Upper lobe of left lung (tissue), 6 donors: ENCODE measurements around the gene GNA12. TPM values are rescaled to one million over a fixed set of nuclear protein-coding genes. Genes with fewer than 3 reads are reported as not detected.

Experiments
- ATAC-seq, 2 donors: fragments of 200-7000 bp; cut with Tn5 transposase; one replicate each; pipeline ENCODE4 v1.9.1; 2022; ENCODE audit warnings: mild to moderate bottlenecking in 2 of 2, moderate library complexity in 2 of 2; ENCODE audit not compliant: low FRiP score in 2 of 2
- DNase-seq, 2 donors: peaks; one replicate each; pipeline ENCODE4 v3.0.0-alpha.2; 2019 to 2020
- H3K27ac ChIP-seq, 4 donors: fragments of 200-600 bp; sonication (generic); one replicate each; pipeline ENCODE4 v1.5.1; 2016 to 2019
- H3K27me3 ChIP-seq, 4 donors: fragments of 200-600 bp; sonication (generic); one replicate each; pipeline ENCODE4 v1.5.1; 2017 to 2019
- H3K36me3 ChIP-seq, 4 donors: fragments of 200-600 bp; sonication (generic); one replicate each; pipeline ENCODE4 v1.5.1; 2016 to 2019
- H3K4me1 ChIP-seq, 4 donors: fragments of 200-600 bp; sonication (generic); one replicate each; pipeline ENCODE4 v1.5.1; 2018 to 2019
- H3K4me3 ChIP-seq, 4 donors: fragments of 200-600 bp; sonication (generic); one replicate each; pipeline ENCODE4 v1.5.1; 2017 to 2019; ENCODE audit warnings: mild to moderate bottlenecking in 2 of 4, moderate library complexity in 1 of 4
- H3K9me3 ChIP-seq, 4 donors: fragments of 200-600 bp; sonication (generic); one replicate each; pipeline ENCODE4 v1.5.1; 2018 to 2019
- EP300 ChIP-seq, 4 donors: sonication (generic); formaldehyde crosslinking; IDR thresholded peaks; one replicate each; pipeline ENCODE4 v1.5.1; 2017; ENCODE audit warnings: antibody characterized with exemption in 4 of 4, control low read depth in 2 of 4
- POLR2A ChIP-seq, 4 donors: fragments of 450-650 bp; IDR thresholded peaks; one replicate each; pipeline ENCODE4 v1.5.1; 2016 to 2017; ENCODE audit warnings: antibody characterized with exemption in 4 of 4, mild to moderate bottlenecking in 2 of 4
- POLR2AphosphoS5 ChIP-seq, 2 donors: sonication (generic); formaldehyde crosslinking; IDR thresholded peaks; one replicate each; pipeline ENCODE4 v1.5.1; 2017; ENCODE audit warnings: antibody characterized with exemption in 2 of 2
- WGBS, 2 donors: methylation state at CpG; one replicate each; pipeline ENCODE4 v1.1.5; 2017 to 2018; 5-methylcytosine and 5-hydroxymethylcytosine counted together
- total RNA-seq, 6 donors: library from RNA; depleted of rRNA in 4 of 6; stranded (reverse); fragments of >200 nt in 4 of 6; gene quantifications; one replicate each; pipeline versions ENCODE4 v1.1.0 to v1.2.1, GENCODE V29; 2016 to 2021
- TF ChIP-seq, protein P1 (sequence below), 6 experiments: fragments of 450-650 bp in 4 of 6; fragments of 200-600 bp in 2 of 6; sonication (generic) in 2 of 6; IDR thresholded peaks; one replicate each; pipeline ENCODE4 v1.5.1; 2016 to 2019; ENCODE audit warnings: antibody characterized with exemption in 6 of 6
- donor health status: DM: no; HTN: no; CAD: no; lungs with moderate emphysema.
- donor health status: DM: no; HTN: yes; CAD: no; lungs with severe emphysema.

The GNA12 gene
- total RNA-seq, 6 donors from 2014 or later = 24.0 to 52.3 (median 35.7) TPM

DNA sequence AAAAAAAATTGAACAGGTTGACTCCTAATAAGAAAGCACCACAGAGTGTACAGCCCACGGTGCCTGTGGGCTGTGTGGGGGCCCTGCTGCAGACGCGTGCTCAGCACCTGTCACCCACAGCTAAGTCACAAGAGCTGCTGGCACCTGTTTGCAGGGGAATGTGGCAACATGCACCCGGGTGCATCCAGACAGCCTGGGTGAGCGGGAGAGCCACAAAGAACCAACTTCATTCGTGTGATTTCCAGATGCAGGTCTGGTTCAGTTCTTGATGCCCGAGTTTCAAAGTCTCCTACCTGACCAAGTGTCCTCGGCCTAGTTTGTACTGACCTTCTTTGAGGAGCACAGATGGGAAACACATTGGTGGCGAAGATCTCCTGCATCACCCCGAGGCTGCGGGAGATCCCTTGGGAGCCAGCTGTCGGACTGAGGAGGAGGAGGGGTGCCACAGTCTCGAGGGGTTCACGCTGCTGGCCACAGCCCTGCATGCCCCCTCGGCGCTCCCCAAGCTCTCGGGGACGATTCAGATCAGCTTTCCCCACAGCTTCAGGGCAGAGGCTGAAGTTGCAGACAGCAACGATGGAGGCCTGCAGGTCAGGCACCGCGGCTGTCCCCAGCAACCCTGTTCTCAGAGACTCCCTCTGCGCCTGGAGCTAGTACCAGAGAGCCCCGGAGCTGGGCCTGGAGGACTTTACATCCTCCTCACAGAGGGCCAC lies 120.8 kb downstream of the GNA12 start:
- H3K36me3 ChIP-seq = peaks cover 0 to 32% (median 0%) of the 10 kb centered on the region in 4 donors
- DNase-seq (no peak), ATAC-seq (no peak)
- H3K4me1 ChIP-seq = peaks cover 0 to 2% (median 0%) of the 10 kb centered on the region in 4 donors
- H3K4me3 ChIP-seq = no peak overlapping the region
- H3K9me3 ChIP-seq = no peaks in the 10 kb centered on the region
- no peaks in the 10 kb centered on the region for H3K27me3 ChIP-seq
- WGBS, 2 donors = 86 to 88% methylated on average over 18 to 23 of the region's 23 CpGs
- TF ChIP-seq POLR2A (IDR thresholded peaks at IDR 0.05) (no peak), EP300 (IDR thresholded peaks at IDR 0.05) (no peak), POLR2AphosphoS5 (IDR thresholded peaks at IDR 0.05) (no peak)
- TF ChIP-seq, protein P1, sequence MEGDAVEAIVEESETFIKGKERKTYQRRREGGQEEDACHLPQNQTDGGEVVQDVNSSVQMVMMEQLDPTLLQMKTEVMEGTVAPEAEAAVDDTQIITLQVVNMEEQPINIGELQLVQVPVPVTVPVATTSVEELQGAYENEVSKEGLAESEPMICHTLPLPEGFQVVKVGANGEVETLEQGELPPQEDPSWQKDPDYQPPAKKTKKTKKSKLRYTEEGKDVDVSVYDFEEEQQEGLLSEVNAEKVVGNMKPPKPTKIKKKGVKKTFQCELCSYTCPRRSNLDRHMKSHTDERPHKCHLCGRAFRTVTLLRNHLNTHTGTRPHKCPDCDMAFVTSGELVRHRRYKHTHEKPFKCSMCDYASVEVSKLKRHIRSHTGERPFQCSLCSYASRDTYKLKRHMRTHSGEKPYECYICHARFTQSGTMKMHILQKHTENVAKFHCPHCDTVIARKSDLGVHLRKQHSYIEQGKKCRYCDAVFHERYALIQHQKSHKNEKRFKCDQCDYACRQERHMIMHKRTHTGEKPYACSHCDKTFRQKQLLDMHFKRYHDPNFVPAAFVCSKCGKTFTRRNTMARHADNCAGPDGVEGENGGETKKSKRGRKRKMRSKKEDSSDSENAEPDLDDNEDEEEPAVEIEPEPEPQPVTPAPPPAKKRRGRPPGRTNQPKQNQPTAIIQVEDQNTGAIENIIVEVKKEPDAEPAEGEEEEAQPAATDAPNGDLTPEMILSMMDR (IDR thresholded peaks at IDR 0.05) = no peak
- H3K27ac ChIP-seq = no peak overlapping the region

DNA sequence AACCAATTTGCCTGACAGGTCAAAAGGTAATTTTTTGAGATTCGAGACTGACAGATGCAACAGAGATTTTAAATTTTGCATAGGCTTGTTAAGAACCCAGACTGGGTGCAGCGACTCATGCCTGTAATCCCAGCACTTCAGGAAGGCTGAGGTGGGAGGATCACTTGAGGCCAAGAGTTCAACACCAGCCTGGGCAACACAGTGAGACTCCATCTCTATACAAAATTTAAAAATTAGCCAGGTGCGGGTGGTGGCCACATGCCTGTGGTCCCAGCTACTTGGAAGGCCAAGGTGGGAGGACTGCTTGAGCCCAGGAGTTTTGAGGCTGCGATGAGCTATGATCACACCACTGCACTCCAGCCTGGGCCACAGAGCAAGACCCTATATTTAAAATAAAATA lies 121.5 kb downstream of the GNA12 start:
- no peaks in the 10 kb centered on the region for H3K9me3 ChIP-seq
- H3K27me3 ChIP-seq = no peaks in the 10 kb centered on the region
- no peak overlapping the region for H3K4me3 ChIP-seq
- H3K4me1 ChIP-seq = peaks cover 3 to 6% (median 5%) of the 10 kb centered on the region in 4 donors
- ATAC-seq (no peak), DNase-seq (no peak)
- WGBS, 2 donors = 96% methylated on average over 4 of the region's 4 CpGs
- no peak for TF ChIP-seq POLR2AphosphoS5 (IDR thresholded peaks at IDR 0.05)
- TF ChIP-seq EP300 (IDR thresholded peaks at IDR 0.05) = no peak
- TF ChIP-seq, protein P1 (IDR thresholded peaks at IDR 0.05) = no peak
- TF ChIP-seq POLR2A (IDR thresholded peaks at IDR 0.05) = no peak
- peaks cover 0 to 32% (median 0%) of the 10 kb centered on the region in 4 donors for H3K36me3 ChIP-seq
- no peak overlapping the region for H3K27ac ChIP-seq

- 95 to 97% methylated on average over 19 of the region's 19 CpGs for WGBS, 2 donors
- Histone ChIP-seq H3K4me1 (peaks cover 10 to 13% (median 12%) of the 10 kb centered on the region in 4 donors), H3K36me3 (peaks cover 0 to 27% (median 0%) of the 10 kb centered on the region in 4 donors), H3K9me3 (no peaks in the 10 kb centered on the region), H3K4me3 (no peak overlapping the region), H3K27ac (no peak overlapping the region), H3K27me3 (no peaks in the 10 kb centered on the region)
- TF ChIP-seq EP300 (IDR thresholded peaks at IDR 0.05) (no peak), POLR2AphosphoS5 (IDR thresholded peaks at IDR 0.05) (no peak), POLR2A (IDR thresholded peaks at IDR 0.05) (no peak)
- TF ChIP-seq, protein P1 (IDR thresholded peaks at IDR 0.05) = no peak
- DNase-seq (no peak), ATAC-seq (no peak)
Observed at GRCh38 chr7:2721842-2722241, 122.3 kb downstream of the GNA12 start.

DNA sequence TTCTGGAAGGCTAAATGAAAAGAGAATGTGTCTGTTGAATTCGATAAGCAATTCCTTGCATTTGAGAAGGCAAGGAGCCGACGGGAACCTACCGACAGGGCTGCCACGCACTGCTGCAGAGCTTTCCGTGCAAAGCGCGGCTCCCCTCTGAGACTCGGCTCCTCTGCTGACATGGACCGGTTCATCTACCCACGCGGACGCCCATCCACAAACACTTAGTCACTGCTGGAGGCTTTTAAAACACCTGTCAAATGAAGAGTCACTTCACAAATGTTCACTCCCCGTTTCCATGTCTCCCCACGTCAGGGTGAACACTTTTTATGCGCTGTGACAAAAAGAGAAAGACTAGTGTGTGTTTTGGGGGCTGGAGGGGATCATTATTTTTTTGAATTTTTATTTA lies 124.1 kb downstream of the GNA12 start:
- Histone ChIP-seq H3K9me3 (no peaks in the 10 kb centered on the region), H3K36me3 (peaks cover 0 to 15% (median 0%) of the 10 kb centered on the region in 4 donors), H3K27me3 (no peaks in the 10 kb centered on the region), H3K4me1 (peaks cover 14 to 25% (median 18%) of the 10 kb centered on the region in 4 donors), H3K4me3 (no peak overlapping the region), H3K27ac (no peak overlapping the region)
- 92 to 95% methylated on average over 16 of the region's 16 CpGs for WGBS, 2 donors
- DNase-seq (no peak), ATAC-seq (no peak)
- no peak for TF ChIP-seq POLR2AphosphoS5 (IDR thresholded peaks at IDR 0.05)
- TF ChIP-seq POLR2A (IDR thresholded peaks at IDR 0.05) = no peak
- TF ChIP-seq EP300 (IDR thresholded peaks at IDR 0.05) = no peak
- TF ChIP-seq, protein P1 (IDR thresholded peaks at IDR 0.05) = no peak

DNA sequence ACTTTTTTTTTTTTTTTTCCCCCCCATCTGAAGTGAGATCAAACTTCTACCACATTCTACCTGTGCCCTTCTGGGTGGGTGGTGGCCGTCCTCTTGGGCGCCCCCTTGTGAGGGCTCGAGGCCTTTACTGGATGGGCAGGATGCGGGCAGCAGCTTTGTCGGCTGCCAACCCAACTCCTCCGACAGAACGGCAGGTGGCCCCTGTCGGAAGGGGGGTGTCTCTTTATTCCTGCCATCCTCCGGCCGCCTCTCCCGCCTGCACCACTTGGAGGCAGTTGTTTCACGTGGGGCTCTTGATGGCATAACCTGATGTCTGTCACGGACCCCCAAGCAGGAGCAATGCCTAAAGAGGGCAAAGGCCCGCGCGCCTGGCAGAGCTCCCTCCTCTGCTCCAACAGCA lies 125.1 kb downstream of the GNA12 start:
- Histone ChIP-seq H3K4me3 (no peak overlapping the region), H3K27me3 (no peaks in the 10 kb centered on the region), H3K9me3 (no peaks in the 10 kb centered on the region), H3K4me1 (peaks cover 14 to 26% (median 18%) of the 10 kb centered on the region in 4 donors), H3K36me3 (peaks cover 0 to 12% (median 0%) of the 10 kb centered on the region in 4 donors), H3K27ac (no peak overlapping the region)
- DNase-seq = no peak
- 67 to 78% methylated on average over 15 to 16 of the region's 16 CpGs for WGBS, 2 donors
- TF ChIP-seq, protein P1 (IDR thresholded peaks at IDR 0.05) = peak in 4 of 6 experiments; percentile 20 to 32 (median 24)
- TF ChIP-seq POLR2A (IDR thresholded peaks at IDR 0.05) (no peak), POLR2AphosphoS5 (IDR thresholded peaks at IDR 0.05) (no peak), EP300 (IDR thresholded peaks at IDR 0.05) (no peak)
- ATAC-seq = no peak
